Measurements from ENCODE around the gene UCP3. TPM values are rescaled to one million over a fixed set of nuclear protein-coding genes. Genes with fewer than 3 reads are reported as not detected.

UCP3 gene
- total RNA-seq, result 0.16 and 0.36 TPM in 2 replicates

GRCh38 chr11:74008373-74009229 lies at the start of gene UCP3:
Gene UCP3, minus strand, starts transcription at chr11:74009085. Its CDS starts 2,043 bp downstream, at chr11:74007042.

GRCh38 chr11:73982595-73982989 lies 26.3 kb downstream of the UCP3 start, which contains the start of gene UCP2:
Gene UCP2, minus strand, starts transcription at chr11:73982843. Its CDS starts 4,465 bp downstream, at chr11:73978378.

GRCh38 chr11:73950869-73951710 lies 57.8 kb downstream of the UCP3 start, which contains the start of gene DNAJB13:
Gene DNAJB13, plus strand, starts transcription at chr11:73951026. Its CDS starts 44 bp downstream, at chr11:73951070.

Other genes with a start within 250 kb of the UCP3 start
- 167 and 181 TPM in 2 replicates for gene RAB6A, start 248.0 kb downstream of the UCP3 start, total RNA-seq
- 13.3 and 14.2 TPM in 2 replicates for gene MRPL48, start 221.2 kb downstream of the UCP3 start, total RNA-seq
- 39.6 and 60.0 TPM in 2 replicates for gene COA4, start 132.2 kb downstream of the UCP3 start, total RNA-seq
- 5.2 and 7.1 TPM in 2 replicates for gene PAAF1, start 132.1 kb downstream of the UCP3 start, total RNA-seq
- 0.12 TPM in 1 of 2 replicates, not detected in the other for gene DNAJB13, start 58.1 kb downstream of the UCP3 start, total RNA-seq
- 1.2 and 2.8 TPM in 2 replicates for gene UCP2, start 26.2 kb downstream of the UCP3 start, total RNA-seq
- 10.2 and 17.0 TPM in 2 replicates for gene C2CD3, start 161.9 kb upstream of the UCP3 start, total RNA-seq
- gene PPME1, start 162.2 kb upstream of the UCP3 start, total RNA-seq, result 26.1 and 31.6 TPM in 2 replicates

Measured in hair follicle dermal papilla cell (primary cell).